Testis (tissue), 3 donors: ENCODE results near the gene AFM. TPM values are rescaled to one million over a fixed set of nuclear protein-coding genes. Genes with fewer than 3 reads are reported as not detected.

Experiments
- DNase-seq: peaks from one replicate; pipeline ENCODE4 v3.0.0-alpha.2; 2019
- H3K27ac ChIP-seq, 2 donors: fragments of 200-600 bp; sonication (generic); one replicate each; pipeline ENCODE4 v1.5.1; 2019
- H3K27me3 ChIP-seq: fragments of 200-600 bp; sonication (generic); one replicate; pipeline ENCODE4 v1.5.1; 2019
- H3K36me3 ChIP-seq: fragments of 200-600 bp; sonication (generic); one replicate; pipeline ENCODE4 v1.5.1; 2017; ENCODE audit warnings: low read depth; ENCODE audit errors: missing control alignments
- H3K4me1 ChIP-seq: fragments of 200-600 bp; sonication (generic); one replicate; pipeline ENCODE4 v1.5.1; 2019
- H3K4me3 ChIP-seq, 2 donors: fragments of 200-600 bp; sonication (generic); one replicate each; pipeline ENCODE4 v1.5.1; 2017 to 2019
- H3K9me3 ChIP-seq: fragments of 200-600 bp; sonication (generic); one replicate; pipeline ENCODE4 v1.5.1; 2017
- CTCF ChIP-seq, 3 experiments: fragments of 450-650 bp in 2 of 3; fragments of 200-600 bp in 1 of 3; sonication (generic) in 1 of 3; IDR thresholded peaks; one replicate each; pipeline ENCODE4 v1.5.1; 2016 to 2019; ENCODE audit warnings: antibody characterized with exemption in 3 of 3, mild to moderate bottlenecking in 2 of 3, moderate library complexity in 1 of 3
- POLR2A ChIP-seq: fragments of 450-650 bp; IDR thresholded peaks from one replicate; pipeline ENCODE4 v1.6.1; 2017; ENCODE audit warnings: antibody characterized with exemption, mild to moderate bottlenecking, moderate library complexity
- WGBS, 2 donors: methylation state at CpG; one replicate each; pipeline ENCODE4 v1.1.5; 2018; 5-methylcytosine and 5-hydroxymethylcytosine counted together
- intact Hi-C: fragments of 100-400 bp; cut with DNase I; formaldehyde crosslinking; loops from one replicate; pipeline ENCODE4 v1.15.1; 2023; ENCODE audit warnings: low total_unique reads
- polyA plus RNA-seq: library from polyadenylated mRNA; stranded (reverse); fragments of 350-450 nt; fragmentation: Illumina TruSeq; extraction: RNeasy Lipid Tissue Mini Kit (QIAGEN cat#74804); gene quantifications from one replicate; pipeline ENCODE4 v1.2.3, GENCODE V29; 2014; ENCODE audit warnings: low read depth, low replicate concordance; ENCODE audit not compliant: insufficient read depth
- total RNA-seq, 2 donors: library from RNA; depleted of rRNA; stranded (reverse); fragments of >200 nt; gene quantifications; one replicate each; pipeline ENCODE4 v1.2.3, GENCODE V29; 2016

AFM gene
- total and polyA plus RNA-seq, 3 donors from 2014 or later, result 0.19 to 0.20 TPM; not detected in 1

DNA sequence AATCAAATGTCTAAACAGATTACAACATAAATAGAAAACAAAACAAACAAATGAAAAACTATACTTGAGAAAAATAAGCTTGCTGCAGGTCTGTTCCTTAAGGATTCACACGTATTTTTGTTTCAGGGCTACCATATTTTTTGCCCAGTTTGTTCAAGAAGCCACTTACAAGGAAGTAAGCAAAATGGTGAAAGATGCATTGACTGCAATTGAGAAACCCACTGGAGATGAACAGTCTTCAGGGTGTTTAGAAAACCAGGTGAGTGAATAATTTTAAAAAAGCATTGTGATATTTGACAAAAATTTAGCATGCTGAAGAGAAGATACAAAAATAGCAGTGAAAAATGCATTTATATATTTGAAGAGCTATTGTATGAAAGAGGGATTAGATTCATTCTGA, 43.5 kb upstream of the AFM start:
- WGBS, 2 donors, result 78 to 88% methylated on average over 1 of the region's 1 CpG

GRCh38 chr4:73438582-73439215, 42.8 kb upstream of the AFM start:
- WGBS, 2 donors, result 85 to 86% methylated on average over 2 of the region's 2 CpGs
- TF ChIP-seq CTCF (IDR thresholded peaks at IDR 0.05), result no peak
- no peak for TF ChIP-seq POLR2A
- intact Hi-C loops, result no loop called here

More for the DNA sequence above, 43.5 kb upstream of the AFM start:
- TF ChIP-seq CTCF (IDR thresholded peaks at IDR 0.05) (no peak), POLR2A (no peak)
- no peak overlapping the region for H3K4me3 ChIP-seq
- no peaks in the 10 kb centered on the region for H3K36me3 ChIP-seq
- DNase-seq, result no peak
- no peak overlapping the region for H3K27ac ChIP-seq
- no peaks in the 10 kb centered on the region for H3K9me3 ChIP-seq
- H3K4me1 ChIP-seq, result no peaks in the 10 kb centered on the region
- intact Hi-C loops, result no loop called here
- H3K27me3 ChIP-seq, result no peaks in the 10 kb centered on the region

GRCh38 chr4:73439445-73439844, 42.1 kb upstream of the AFM start:
- Histone ChIP-seq H3K9me3 (no peaks in the 10 kb centered on the region), H3K27me3 (no peaks in the 10 kb centered on the region), H3K4me1 (no peaks in the 10 kb centered on the region), H3K36me3 (no peaks in the 10 kb centered on the region), H3K4me3 (no peak overlapping the region), H3K27ac (no peak overlapping the region)
- intact Hi-C loops, result no loop called here
- TF ChIP-seq CTCF (IDR thresholded peaks at IDR 0.05) (no peak), POLR2A (no peak)
- 78 to 83% methylated on average over 2 of the region's 2 CpGs for WGBS, 2 donors
- no peak for DNase-seq

More at GRCh38 chr4:73438582-73439215, 42.8 kb upstream of the AFM start:
- Histone ChIP-seq H3K27me3 (no peaks in the 10 kb centered on the region), H3K9me3 (no peaks in the 10 kb centered on the region), H3K4me1 (no peaks in the 10 kb centered on the region), H3K36me3 (no peaks in the 10 kb centered on the region), H3K27ac (no peak overlapping the region), H3K4me3 (no peak overlapping the region)
- no peak for DNase-seq

DNA sequence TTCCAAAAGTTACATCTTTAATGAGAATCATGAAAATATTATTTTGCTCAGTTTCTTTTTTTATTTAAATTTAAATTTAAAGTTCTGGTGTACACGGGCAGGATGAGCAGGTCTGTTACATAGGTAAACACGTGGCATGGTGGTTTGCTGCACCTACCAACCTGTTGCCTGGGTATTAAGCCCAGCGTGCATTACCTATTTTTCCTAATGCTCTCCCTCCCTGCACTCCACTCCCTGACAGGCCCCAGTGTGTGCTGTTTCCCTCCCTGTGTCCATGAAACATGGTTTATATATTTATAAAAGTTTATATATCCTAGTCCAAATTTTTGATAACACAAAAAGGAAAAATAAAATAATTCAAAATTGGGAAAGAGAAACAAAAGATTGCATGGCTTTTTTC, 41.6 kb upstream of the AFM start:
- H3K27me3 ChIP-seq, result no peaks in the 10 kb centered on the region
- no peak for DNase-seq
- intact Hi-C loops, result no loop called here
- H3K4me3 ChIP-seq, result no peak overlapping the region
- H3K4me1 ChIP-seq, result no peaks in the 10 kb centered on the region
- no peak overlapping the region for H3K27ac ChIP-seq
- H3K9me3 ChIP-seq, result no peaks in the 10 kb centered on the region
- TF ChIP-seq CTCF (IDR thresholded peaks at IDR 0.05), result no peak
- no peak for TF ChIP-seq POLR2A
- H3K36me3 ChIP-seq, result no peaks in the 10 kb centered on the region
- 80 to 90% methylated on average over 3 of the region's 3 CpGs for WGBS, 2 donors

DNA sequence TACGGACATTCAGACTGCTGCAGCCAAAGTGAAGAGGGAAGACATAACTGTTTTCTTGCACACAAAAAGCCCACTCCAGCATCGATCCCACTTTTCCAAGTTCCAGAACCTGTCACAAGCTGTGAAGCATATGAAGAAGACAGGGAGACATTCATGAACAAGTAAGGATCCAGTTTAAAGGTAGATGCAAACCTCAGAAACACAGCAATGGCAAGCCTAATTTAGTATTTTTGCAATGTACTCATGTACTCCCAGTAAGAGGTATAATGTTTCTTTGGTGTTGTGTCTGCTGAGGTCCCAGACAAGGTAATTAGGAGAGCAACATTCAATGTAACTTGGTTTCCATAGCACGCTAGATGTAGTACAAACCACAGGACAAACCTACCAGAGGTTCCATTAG, 40.9 kb upstream of the AFM start:
- no peaks in the 10 kb centered on the region for H3K9me3 ChIP-seq
- 65 to 84% methylated on average over 3 of the region's 3 CpGs for WGBS, 2 donors
- intact Hi-C loops, result no loop called here

More for the DNA sequence above, 40.9 kb upstream of the AFM start:
- H3K27ac ChIP-seq, result no peak overlapping the region
- H3K27me3 ChIP-seq, result no peaks in the 10 kb centered on the region
- no peaks in the 10 kb centered on the region for H3K4me1 ChIP-seq
- no peaks in the 10 kb centered on the region for H3K36me3 ChIP-seq
- DNase-seq, result no peak
- H3K4me3 ChIP-seq, result no peak overlapping the region
- TF ChIP-seq CTCF (IDR thresholded peaks at IDR 0.05) (no peak), POLR2A (no peak)
